ENCODE results near the gene MYOZ1. TPM values are rescaled to one million over a fixed set of nuclear protein-coding genes. Genes with fewer than 3 reads are reported as not detected.

Gene MYOZ1
- total RNA-seq, 1 donor from 2014 or later, result 0.91 TPM

DNA sequence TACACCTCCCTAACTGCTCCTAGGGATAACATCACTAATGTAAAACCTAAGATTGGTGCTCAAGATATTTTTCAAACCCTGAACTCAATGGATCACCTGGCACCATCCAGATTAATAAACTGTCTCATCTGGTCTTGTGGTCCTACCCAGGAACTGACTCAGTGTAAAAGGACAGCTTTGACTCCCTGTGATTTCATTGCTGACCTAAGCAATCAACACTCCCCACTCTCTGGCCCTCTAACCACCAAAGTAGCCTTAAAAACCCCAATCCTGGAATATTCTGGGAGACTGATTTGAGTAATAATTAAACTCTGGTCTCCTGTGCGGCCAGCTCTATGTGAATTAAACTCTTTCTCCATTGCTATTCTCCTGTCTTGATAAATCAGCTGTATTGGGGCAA is 43.9 kb downstream of the MYOZ1 start:
- DNase-seq (ENCODE audit: low spot score), result no peak

DNA sequence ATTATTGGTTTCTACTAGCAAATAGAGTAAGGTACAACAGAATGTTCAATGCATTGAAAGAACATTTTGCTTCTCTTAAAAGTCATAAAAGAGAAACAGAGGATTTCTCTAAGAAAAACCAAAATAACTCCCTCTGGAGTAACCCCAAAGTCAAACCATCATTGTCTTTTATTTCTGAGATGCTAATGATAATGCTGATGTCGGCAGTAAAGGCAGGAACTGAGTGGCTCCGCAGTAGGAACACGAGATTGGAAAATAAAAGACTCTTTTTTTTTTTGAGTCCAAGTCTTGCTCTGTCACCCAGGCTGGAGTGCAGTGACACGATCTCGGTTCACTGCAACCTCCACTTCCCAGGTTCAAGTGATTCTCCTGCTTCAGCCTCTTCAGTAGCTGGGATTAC is 47.5 kb downstream of the MYOZ1 start:
- no peak for DNase-seq (ENCODE audit: low spot score)

DNA sequence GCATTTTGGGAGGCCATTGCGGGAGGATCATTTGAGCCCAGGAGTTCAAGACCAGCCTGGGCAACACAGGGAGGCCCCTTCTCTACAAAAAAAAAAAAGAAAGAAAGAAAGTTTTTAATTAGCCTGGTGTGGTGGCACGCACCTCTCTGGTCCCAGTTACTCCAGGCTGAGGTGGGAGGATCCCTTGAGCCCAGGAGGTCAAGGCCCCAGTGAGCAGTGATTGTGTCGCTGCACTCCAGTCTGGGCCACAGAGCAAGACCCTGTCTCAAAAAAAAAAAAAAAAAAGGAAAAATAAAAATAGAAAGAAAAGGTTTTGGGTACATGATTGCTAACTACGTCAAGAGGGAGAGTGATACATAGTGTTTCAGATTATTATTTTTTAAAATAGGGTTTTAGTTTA is 48.2 kb downstream of the MYOZ1 start:
- no peak for DNase-seq (ENCODE audit: low spot score)

DNA sequence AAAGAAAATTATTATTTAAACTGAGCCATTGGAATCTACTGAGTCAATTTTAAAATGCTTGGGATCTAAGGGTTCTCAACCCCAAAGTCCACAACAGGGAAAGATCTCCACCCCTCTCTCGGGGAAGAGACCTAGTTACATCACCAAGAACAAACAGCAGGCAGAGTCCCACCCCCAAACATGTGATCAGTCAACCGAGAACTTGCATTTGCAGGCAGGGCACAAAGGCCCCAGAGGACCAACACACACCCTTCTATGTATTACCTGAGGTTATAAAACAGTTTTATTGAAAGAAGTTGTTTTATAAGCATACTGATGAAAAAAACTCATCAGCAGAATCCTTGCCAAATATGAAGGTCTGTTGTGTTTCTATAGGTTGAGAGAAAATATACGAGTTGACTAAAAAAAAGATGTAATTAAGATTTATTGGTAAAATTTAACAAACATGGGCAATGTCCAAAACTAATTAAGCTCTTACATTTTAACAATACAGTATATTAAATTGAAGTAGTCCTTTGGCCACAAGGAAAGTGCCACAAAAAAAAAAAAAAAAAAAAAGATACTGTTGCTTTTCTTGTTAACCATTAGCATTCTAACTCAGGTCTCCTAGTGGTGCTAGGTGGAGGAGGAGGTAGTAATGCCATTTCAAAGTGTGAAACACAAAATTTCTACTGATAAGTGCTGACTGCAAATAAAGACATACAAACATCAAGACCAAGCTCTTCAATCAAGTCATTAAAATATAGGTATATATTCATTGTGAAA is 49.2 kb downstream of the MYOZ1 start:
- peak; percentile 77 for DNase-seq (ENCODE audit: low spot score)

DNA sequence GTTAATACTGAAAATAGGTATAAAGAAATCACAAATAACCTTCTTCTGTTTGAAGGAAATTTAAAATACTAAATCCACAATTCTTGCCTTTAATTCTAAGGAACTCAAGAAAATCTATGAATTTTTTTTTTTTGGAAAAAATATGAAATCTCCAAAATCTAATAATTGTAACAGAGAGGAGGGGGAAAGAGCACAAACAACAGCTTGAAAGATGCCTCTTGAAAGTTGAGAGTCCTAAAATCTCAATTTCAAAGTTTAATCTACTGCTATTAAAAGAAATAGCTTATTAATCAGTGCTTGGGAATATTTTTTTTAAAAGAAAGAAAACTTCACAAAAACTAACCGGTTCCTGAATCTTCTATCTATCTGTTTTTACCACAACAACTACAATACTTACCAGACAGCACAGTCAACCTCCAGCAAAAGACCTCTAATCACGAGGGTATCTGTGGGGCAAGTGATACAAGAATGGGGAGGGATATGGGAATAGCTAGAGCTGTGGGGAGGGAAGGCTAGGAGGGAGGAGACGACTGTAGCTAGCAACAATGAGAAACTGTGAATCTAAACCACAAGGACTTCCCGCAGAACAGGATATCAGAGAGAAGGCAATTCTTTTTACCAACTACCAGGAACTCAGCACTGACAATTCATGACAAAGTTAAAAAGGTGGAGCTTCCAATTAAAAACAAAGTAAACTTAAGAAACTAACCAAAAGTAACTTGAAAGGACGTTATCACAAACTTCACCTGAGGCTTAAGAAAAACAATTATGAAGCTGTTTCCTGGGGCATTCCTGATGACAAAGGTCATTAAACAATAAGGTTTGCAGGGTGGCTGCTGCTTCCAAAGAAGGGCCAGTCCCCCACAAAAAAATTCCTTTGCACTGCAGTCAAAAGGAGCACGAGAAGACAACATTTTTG is 50.1 kb downstream of the MYOZ1 start, which contains the start of gene USP54:
USP54 (minus strand) TSS at position 462 of the 919 bp plus-strand sequence. CDS start 15,684 bp downstream, outside the sequence.
- DNase-seq (ENCODE audit: low spot score), result no peak

DNA sequence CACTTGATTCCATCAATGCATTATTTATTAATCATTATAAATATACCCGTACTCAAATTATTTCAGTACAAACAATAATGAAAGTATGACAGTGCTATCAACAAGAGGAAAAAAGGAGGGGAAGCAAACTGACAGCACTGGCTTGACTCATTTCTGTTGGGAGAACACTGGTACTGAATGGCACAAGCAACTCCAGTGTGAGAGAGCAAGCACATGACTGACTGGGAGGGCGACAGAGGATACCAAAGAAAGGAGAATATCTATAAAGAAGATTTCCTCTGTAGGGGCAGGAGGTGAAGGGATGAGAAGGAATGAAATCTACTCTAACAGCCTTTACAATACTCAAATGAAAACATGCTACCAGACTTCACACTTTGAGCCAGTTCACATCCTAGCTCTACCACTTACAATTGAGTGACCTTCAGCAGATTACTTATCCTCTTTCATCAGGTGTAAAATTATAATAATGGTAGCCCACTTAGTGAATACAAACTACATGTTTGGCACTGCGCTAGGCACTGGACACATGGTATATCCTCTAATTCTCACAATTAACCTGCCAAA is 51.6 kb downstream of the MYOZ1 start:
- DNase-seq (ENCODE audit: low spot score), result no peak

DNA sequence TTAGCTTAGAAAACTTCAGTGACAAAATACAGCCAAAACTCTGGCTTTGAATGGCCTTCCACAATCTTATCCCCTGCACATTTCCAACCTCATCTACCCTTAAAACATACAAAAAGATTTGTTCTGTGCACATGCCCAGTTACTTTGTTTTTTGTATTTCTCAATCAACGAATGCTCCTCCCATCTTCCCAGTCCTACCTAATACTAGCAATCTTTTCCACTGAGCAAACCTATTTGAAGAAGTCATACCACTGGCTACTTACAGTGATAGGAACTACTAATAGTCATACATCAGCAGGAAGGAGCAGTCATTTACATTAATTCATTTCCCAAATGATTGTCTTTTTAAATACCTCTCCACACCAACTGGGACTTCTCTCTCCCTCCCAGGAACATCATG is 52.6 kb downstream of the MYOZ1 start:
- DNase-seq (ENCODE audit: low spot score), result no peak

DNA sequence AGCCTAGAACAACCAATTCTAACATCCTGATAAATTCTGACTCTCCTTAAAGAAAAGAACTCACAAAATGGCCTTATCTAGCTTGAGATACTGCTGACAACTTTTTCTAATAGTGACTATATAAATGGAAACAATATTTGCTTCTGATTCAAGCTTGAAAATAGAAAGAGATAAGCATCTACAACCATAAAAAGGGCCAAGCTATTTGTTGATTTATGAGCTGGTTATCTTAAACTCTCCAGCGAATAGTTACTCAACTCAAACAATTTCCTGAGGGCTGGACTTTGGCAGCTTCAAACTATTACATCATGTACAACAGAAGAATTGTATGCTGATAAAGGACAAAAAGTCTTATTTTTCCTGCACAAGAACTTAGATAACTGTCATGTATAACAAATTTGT is 54.7 kb downstream of the MYOZ1 start:
- DNase-seq (ENCODE audit: low spot score), result no peak

DNA sequence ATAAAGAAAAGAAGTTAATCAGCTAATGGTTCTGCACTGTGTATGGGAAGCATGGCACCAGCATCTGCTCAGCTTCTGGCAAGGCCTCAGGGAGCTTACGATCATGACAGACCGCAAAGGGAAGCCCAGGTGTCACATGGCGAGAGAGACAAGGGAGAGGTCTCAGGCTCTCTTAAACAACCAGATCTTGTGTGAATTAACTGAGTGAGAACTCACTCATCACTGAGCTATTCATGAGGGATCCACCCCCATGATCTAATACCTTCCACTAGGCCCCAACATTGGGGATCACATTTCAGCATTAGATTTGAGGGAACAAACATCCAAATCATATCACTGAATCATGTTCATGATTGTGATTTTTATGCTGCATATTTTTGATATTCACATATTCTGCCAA is 55.9 kb downstream of the MYOZ1 start:
- DNase-seq (ENCODE audit: low spot score), result no peak

DNA sequence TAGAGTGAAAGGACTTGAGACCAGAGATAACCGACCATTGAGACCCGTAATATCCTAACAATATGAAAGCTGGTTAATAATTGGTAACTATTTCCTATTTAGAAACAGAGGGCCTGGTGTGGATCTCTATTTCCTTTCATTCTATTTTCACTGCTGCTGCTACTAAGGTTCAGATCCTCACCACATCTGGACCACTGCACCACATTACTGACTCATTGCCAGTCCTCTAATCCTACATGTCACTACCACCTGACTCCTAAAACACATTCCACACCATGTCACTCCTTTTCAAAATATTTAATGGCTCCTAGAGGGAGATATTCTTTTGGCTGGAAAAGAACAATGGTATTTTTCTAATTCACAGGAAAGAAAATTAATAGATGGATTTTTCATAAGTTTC is 56.5 kb downstream of the MYOZ1 start:
- no peak for DNase-seq (ENCODE audit: low spot score)

DNA sequence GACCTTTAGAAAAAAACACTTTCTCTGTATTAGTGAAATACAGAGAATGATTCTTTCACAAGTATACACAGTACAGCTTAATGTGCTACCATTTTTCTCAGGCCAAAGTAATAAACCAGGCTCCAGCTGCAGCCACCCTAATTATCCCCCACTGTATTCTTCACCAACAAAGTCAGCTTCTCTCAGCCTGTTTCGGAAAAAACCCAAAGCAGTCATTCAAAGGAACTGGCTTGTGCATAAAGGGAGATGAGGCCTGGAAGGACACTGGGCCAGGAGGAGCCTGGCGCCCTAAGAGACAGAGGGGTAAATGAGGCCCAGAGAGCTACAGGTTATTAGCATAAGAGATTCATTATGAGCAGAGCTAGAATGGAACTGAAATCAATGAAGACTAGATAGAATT is 59.4 kb downstream of the MYOZ1 start:
- no peak for DNase-seq (ENCODE audit: low spot score)

Other genes with a start within 250 kb of the MYOZ1 start
- gene ANXA7, start 227.4 kb downstream of the MYOZ1 start, total RNA-seq, result 144 TPM
- 3.0 TPM for gene MSS51, start 207.9 kb downstream of the MYOZ1 start, total RNA-seq
- 47.1 TPM for gene PPP3CB, start 145.4 kb downstream of the MYOZ1 start, total RNA-seq
- 124 TPM for gene USP54, start 50.1 kb downstream of the MYOZ1 start, total RNA-seq
- 0.29 TPM for gene SYNPO2L, start 14.6 kb upstream of the MYOZ1 start, total RNA-seq
- 17.7 TPM for gene AGAP5, start 56.6 kb upstream of the MYOZ1 start, total RNA-seq
- gene SEC24C, start 102.9 kb upstream of the MYOZ1 start, total RNA-seq, result 87.5 TPM
- 14.9 TPM for gene CHCHD1, start 140.6 kb upstream of the MYOZ1 start, total RNA-seq
- gene ZSWIM8, start 144.1 kb upstream of the MYOZ1 start, total RNA-seq, result 129 TPM
- gene NDST2, start 170.1 kb upstream of the MYOZ1 start, total RNA-seq, result 37.5 TPM
- 80.5 TPM for gene CAMK2G, start 233.1 kb upstream of the MYOZ1 start, total RNA-seq